DMS114 treated with DMSO at 0.1 percent for 48 hours (cell line): ENCODE results near the gene KIF1A.
"Not testable (repeated sequence)": the region's sequence is repeated elsewhere in the genome, so short reads cannot be mapped to it uniquely, and the experiment has no call there.

ENCODE experiments used
- DNase-seq: peaks from one replicate; lab custom pipeline; 2025; ENCODE audit not compliant: unreplicated experiment; lab: John Stamatoyannopoulos, UW

Gene KIF1A

DNA sequence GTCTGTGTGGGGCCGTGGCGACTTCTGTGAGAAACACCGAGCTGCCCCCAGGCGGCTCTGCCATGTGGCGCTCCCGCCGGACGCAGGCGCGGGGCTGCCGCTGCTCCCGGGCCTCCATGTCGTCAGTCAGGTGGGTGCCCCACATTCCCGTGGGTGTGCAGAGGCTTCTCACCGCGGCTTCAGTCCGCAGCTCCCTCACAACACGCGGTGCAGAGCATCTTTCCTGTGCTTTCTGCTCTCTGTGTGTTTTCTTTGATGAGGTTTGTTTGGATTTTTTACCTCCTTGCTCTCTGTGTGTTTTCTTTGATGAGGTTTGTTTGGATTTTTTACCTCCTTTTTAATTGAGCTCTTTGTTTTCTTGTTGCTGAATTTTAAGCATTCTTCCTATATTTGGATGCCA is 115.4 kb downstream of the KIF1A start:
- no peak for DNase-seq

DNA sequence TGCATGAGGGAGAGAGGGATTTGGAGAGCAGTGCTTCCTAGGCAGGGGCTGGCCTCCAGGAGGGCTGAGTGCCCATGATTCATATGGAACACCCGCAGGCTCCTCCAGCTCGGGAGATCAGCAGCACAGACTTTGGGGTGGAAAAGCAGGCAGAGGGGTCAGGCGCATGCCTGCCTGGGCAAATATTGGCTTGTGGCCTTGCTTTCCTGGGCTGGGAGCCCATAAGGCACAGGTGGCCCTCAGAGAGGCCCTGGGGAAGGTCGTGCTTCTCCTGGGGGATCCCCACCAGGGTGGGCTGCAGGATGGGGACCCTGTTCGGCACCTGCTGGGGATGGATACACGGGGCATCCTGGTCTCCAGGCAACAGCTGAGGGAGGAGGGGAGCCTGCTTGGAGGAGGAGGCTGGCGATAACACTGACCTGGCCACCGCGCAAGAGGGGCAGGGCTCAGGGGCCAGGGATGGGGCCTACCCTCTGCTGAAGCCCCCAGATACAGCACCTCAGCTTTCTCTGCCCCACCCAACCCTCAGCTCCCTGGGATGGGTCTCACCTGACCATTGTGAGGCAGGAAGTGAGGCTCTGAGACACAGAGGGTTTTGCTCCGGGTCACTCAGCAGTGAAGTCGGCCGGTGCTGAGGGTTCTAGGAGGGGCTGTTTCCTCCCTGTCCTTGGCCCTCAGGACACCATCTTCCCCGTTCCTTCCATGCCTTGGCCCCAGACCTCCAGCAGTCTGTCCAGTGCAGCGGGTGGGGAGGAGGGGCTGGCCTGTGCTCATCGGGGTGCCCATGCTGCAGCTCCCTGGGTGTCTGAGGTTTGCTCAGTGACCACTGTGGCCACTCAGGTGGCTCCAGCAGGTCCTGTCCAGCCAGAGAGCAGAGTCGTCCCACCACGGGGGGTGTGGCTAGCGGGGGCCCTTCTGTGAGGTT is 116.3 kb downstream of the KIF1A start:
- DNase-seq: no peak

DNA sequence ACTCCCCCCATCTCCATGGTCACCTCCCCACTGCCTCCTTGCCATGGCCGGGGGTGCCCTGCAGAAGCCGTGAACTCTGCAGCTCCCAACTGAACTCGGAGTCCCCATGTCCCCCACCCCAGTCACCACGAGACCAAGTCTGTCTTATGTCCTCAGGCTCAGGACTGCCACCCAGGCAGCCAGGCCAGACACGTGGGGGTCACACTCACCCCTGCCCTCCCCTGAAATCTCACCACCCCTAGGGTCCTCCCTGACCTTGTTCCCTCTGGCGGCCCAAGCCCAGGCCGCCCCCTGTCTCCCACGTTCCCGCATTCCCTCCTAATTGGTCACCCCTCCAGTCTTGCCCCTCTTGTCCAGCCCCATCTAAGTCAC is 117.4 kb downstream of the KIF1A start:
- DNase-seq: no peak

DNA sequence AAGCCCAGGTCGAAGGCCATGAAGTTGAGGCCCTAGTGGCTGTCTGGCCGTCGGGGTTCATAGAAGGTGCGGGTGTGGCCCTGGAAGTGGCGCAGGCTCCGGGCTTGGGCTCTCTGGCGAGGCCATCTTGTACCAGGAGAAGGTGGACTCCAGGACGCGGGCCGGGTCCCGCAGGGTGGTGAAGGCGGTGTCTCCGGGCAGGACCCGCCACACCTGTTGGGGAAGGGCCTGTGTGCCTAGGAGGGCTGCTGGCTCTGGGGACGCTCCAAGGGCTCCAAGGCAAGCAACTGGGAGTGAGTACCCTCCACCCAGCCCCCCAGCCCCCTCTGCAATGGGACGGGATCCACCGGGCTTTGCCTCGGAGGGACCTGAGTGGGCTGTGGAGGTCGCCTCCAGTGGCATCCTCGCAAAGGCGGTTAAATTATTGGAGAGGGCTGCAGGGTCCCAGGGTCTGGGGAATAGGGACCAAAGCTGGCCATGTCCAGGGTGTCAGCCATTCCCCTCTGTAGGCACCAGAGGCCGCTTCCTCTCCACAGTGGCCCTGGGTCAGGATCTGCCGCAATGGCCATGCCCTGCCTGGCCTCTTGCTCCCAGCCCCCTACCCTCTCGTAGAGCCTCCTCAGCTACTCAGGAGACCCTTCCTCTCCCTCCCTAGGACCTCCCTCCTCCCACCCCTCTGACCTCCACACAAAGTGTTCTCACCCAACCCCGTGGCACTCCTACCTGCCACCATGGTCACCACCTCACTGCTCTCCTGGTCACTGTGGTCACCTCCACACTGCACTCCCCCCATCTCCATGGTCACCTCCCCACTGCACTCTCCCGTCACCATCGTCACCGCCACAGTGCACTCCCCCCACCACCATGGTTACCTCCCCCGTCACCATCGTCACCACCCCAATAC is 118.0 kb downstream of the KIF1A start:
- no peak for DNase-seq

DNA sequence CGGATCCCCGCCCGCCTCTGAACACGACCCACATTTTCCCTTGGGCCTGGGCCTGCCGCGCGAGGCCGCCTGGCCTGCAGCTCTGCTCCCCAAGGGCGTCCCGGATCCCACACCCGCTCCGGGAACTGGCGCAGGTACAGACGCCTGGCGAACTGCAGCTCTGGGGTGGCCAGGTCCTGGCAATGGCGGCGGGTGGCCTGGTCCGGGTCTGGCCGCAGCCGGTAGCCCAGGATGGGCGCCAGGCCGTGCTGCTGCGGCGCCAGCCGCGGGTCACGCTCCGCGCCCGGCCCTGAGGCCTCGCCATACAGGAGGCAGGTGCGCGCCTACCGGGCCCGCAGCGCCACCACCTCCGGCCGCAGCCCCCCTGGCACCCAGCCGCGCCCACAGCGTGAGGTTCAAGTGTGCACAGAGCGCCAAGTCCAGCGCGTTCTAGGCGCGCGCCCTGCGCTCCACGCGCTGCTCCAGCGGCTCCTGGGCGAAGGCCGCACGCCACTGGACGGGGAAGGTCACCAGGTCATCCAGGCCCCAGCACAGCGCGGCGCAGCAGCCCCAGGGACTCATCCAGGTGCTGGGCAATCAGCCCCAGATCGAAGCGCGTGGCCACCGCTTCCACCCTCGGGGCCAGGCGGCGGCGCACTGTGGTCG is 118.8 kb downstream of the KIF1A start:
- no peak for DNase-seq

DNA sequence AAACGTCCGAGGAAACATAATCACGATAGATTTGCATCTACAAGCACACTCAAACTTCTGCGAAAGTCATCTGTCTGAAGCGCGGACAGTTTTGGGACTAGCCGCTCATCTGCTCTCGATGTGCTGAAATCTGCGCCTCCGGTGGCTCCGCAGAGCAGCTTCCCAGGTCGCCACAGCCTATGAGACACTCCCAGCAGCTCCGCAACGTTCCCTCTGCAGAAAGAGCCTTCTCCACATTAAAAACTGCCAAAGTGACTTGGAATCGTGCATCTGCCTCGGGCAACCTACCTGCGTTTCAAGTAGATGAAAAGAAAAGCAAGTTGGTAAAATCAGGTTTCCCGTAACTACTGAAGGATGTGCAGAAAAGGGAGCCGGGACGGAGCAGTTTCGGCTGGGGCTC is 119.4 kb downstream of the KIF1A start:
- not testable (repeated sequence) for DNase-seq

DNA sequence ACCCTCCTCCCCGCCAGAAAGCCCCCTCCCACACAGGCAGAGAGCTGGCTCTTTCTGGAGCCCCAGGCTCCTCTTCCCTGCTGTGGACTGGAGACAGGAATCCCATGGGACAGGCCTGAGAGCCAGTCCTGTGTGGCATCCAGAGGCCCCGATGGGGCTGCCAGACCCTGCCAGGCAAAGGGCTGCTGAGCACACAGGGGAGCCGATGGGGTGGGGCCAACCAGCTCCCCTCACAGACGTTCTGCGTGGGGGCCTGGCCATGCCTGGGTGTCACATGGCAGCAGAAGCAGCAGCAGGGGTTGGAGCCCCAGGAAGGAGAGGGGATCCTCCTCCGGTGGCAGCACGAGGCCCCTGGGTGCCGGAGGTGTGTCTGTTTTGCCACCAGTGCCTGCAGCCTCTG is 120.2 kb downstream of the KIF1A start:
- DNase-seq: not testable (repeated sequence)

DNA sequence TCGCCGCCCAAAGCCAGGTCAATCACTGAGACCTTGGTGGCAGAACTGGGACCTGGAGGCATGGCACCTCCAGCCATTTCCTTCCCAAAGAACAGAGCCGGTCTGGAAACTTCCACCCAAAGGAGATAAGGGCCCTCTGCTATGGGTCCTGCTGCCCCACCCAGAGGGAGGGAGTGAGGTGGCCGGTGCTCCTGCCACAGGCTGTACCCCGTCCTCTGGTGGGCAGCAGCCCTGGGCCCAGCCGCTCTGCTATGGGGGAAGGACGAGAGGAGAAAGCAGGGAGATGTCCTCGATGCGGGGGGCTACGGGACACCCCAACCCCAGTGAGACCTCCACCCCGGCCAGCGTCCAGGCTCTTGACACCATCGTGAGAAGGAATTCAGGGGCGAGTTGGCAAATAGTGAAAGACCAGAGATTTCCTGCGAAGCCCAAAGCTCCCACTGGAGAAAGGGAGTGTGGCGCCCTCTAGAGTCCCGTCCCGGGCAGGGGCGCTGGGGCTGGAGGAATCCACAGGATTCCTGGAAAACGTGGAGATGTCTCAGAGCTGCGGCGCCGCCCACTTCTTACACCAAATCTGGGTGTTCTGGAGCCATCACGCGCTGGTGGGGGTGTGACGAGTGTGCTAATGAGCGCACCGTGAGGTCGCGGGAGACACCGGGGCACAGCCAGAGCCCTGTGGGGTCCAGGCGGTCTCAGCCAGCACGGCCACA is 121.0 kb downstream of the KIF1A start:
- DNase-seq: not testable (repeated sequence)

DNA sequence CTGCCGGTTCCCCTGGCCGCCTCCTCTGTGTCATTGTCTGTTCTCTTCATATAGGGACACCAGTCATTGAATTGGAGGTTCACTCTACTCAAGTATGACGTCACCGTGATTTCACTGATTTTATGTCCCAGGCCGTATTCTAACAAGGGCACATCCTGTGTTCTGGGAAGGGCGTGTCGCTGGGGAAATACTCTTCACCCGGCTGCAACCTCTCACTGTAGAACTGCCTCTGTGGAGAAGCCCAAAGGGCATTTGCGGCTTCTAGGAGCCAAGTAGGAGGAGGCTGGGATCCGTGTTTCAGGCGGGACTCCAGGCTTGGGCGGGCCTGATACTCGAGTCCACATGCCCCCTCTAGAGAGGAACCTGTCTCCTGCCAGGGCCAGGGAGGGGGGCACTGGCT is 123.5 kb downstream of the KIF1A start:
- DNase-seq: not testable (repeated sequence)

DNA sequence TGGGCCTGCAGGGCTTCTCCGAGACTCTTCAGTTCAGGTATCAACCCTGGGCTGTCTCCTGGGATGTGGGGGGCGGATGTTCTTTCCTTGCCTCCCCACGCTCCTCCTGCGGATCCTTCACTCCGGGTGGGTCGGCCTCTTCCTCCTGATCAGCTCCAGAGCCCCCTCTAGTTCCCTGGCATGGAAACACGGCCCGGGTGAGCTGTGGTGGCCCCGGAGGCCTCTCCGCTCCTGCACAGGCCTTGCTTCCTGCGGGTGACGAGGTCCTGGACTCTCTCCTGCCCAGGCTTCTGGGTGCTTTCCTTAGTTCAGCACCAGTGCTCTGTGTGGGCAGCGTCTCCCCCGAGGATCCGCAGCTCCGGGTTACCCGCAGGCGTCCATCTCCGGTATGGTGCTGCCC is 124.4 kb downstream of the KIF1A start:
- not testable (repeated sequence) for DNase-seq

DNA sequence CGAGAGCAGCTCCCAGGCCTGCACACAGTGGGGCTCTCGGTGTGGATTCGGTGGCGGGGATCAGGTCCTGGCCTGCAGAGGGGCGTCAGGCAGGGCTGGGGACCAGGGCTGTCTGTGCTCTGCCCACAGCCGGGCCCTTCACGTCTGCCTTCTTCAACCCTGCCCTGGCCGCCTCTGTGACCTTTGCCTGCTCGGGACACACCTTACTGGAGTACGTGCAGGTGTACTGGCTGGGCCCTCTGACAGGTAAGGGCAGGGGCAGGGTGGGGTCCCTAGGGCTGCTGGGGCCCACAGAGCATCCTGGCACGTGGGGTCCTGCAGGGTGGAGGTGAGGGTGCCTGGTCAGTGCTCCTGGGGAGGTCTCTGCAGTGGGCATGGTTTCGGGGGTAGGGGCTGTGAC is 125.7 kb downstream of the KIF1A start:
- not testable (repeated sequence) for DNase-seq

DNA sequence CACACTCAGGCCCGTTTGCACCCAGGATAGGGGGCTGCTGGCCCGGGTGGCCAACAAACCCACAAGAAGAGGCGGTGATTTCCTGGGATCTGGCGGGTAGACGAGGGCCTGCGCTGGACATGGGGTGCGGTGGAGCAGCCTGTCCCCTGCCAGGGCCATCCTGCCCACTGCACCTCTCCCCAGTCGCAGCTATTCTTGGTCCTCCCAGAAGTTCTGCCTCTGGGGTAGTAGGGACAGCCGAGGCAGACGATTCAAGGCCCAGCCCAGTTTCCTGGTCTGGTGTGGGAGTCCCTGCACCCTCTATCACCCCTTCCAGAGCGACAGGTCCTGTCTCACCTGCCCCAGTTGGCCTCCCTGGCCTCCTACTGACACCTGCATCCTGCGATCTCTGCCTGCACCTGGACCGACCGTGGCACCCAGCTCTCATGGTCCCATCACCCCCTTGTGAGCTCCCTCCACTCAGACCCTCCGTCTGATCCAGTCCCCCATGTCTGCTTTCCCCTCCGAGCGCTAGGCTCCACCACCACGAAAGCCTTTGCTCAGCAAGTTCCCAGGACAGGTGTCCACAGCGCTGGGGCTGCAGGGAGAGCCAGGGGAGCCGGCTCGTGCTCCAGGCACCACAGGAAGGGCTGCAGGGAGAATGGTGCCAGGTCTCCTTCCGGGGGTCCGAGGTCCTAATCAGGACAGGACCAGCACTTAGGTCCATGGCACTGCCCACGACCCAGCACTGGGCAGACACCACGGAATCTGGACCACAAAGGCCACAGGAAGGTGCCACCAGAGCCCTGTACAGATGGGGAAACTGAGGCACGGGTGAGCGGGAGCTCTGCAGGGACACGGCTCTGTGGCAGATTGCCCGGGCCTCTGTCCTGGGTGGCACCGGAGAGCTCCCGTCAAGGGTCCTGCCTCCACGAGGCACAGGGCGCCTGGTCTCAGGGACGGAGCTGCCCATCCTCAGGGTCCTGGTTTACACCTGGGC is 127.1 kb downstream of the KIF1A start:
- DNase-seq: not testable (repeated sequence)

DNA sequence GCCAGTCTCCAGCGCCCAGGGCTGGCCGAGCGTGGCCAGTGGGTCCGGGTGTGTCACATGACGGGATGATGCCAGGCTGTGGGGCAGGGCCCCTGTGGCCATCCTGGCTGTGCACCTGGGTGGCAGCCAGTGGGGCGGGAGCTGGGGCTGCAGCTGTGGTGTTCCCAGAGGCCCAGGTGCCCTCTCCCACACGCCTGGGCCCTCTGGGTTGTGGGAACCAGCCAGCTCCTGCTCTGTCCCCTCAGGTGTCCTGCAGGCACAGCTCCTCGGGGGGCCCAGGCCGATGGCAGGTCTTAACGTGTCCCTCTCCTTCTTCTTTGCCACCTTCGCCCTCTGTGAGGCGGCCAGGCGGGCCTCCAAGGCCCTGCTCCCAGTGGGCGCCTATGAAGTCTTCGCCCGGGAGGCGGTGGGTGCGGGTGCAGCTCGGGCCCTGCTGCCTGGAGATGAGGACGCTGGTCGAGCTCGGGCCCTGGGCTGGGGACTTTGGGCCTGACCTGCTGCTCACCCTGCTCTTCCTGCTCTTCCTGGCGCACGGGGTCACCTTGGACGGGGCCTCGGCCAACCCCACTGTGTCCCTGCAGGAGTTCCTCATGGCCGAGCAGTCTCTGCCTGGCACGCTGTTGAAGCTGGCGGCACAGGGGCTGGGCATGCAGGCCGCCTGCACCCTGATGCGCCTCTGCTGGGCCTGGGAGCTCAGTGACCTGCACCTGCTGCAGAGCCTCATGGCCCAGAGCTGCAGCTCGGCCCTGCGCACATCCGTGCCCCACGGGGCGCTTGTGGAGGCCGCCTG is 128.2 kb downstream of the KIF1A start, which contains the start of gene AQP12A:
Gene AQP12A (plus strand): TSS at position 236 of the 790 bp plus-strand sequence. CDS start 48 bp downstream, at position 284.
- DNase-seq: not testable (repeated sequence)

DNA sequence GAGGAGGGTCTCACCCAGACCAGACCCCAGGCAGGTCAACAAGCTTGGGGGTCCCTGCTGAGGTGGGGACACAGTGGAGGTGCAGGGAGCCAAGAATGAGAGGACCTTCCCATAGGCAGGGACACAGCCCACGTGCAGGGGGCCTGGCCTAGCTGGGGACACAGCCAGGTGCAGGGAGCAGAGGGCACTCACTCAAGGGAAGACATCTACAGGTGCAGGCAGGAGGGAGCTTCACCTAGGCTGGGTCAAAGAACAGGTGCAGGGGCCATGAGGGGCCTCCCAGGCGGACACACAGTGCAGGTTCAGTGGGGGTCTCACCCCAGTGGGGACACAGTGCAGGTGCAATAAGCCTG is 129.0 kb downstream of the KIF1A start:
- DNase-seq: not testable (repeated sequence)

DNA sequence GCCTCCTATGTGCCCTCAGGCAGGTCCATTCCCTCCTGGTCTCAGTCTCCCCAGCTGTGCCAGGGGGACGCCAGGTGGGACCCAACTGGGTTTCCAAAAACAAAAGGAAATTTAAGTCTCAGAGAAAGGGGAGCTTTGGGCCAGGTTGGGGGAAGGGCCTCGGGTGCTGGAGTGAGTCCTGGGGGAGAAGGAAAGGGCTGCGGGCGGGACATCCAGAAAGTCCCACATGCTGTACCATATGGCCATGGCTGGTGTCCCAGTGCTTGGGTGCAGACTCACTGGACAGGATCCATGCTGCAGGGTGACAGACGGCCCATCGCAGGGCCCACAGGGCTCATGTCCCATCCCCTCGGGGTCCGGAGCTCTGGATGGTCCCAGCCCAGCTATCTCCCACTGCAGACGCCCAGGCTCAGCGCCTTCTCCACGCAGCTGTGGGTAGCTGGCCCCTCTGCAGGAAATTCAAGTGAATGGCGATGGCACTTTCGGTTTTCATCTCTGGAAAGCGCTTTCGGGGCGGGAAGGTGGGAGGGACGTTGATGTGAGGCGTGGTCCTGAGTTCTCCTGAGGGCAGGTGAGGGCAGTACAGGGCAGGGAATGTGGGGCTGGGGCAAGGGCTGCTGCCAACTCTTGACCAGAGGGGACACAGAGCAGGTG is 129.5 kb downstream of the KIF1A start:
- not testable (repeated sequence) for DNase-seq

DNA sequence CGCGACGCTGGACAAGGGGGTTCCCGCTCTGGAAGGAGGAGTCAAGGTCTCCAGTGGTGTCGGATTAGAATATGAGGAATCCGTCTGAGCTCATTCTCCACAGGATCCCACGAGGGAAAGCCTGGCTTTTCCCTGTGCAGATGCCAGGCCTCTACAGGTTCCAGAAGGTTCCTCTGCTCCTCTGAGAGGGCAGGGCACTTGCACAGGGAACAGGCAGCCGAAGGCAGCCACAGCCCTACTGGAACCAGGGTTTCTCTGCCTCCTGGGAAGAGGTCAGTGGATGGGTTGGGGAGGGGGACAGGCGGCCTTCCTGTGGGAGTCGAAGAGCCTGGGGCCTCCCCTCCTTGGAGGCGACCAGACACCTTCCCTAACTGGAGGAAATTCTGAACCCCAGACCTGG is 130.0 kb downstream of the KIF1A start:
- no peak for DNase-seq

DNA sequence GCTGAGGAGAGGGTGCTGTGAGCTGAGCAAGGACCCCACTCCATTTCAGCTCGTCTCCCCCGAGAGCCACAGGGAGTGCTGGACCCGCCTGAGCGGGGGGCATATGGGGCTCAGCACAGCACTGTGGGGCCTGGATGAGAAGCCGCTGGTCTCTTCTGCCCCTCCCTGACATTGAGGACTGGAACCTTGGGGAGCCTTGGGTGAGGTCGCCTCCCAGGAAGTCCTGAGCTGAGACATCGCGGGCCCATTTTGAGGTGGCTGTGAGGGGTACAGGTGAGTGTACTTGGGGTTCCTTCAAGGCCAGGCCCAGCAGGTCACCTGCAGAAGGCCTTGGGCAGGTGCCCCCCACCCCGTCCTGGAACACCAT is 131.5 kb downstream of the KIF1A start:
- no peak for DNase-seq
